Spleen (tissue), 11 donors: ENCODE results near the gene RRP1. TPM values are rescaled to one million over a fixed set of nuclear protein-coding genes. Genes with fewer than 3 reads are reported as not detected.

Source experiments
- DNase-seq: peaks from one replicate; pipeline ENCODE4 v3.0.0-alpha.2; 2020
- H3K27ac ChIP-seq, 8 donors: fragments of 200-600 bp; sonication (generic) in 7 of 8; 1 replicate in 4 of 8; 2 replicates in 4 of 8; pipeline versions ENCODE4 v1.5.0 to v1.8.0; 2016 to 2021; ENCODE audit warnings: inconsistent platforms in 4 of 8, mild to moderate bottlenecking in 4 of 8, moderate library complexity in 1 of 8
- H3K27me3 ChIP-seq, 7 donors: fragments of 200-600 bp; sonication (generic) in 6 of 7; replicated peaks in 1 of 7; 1 replicate in 4 of 7; 2 replicates in 3 of 7; pipeline versions ENCODE4 v1.5.0 to v1.8.0; 2016 to 2021; ENCODE audit warnings: inconsistent platforms in 3 of 7, mild to moderate bottlenecking in 1 of 7
- H3K36me3 ChIP-seq, 6 donors: fragments of 200-600 bp; sonication (generic) in 5 of 6; 1 replicate in 4 of 6; 2 replicates in 2 of 6; pipeline versions ENCODE4 v1.5.0 to v1.8.0; 2016 to 2021; ENCODE audit warnings: inconsistent platforms in 2 of 6
- H3K4me1 ChIP-seq, 6 donors: fragments of 200-600 bp; sonication (generic) in 5 of 6; 1 replicate in 3 of 6; 2 replicates in 3 of 6; pipeline versions ENCODE4 v1.5.0 to v1.8.0; 2016 to 2021; ENCODE audit warnings: inconsistent platforms in 3 of 6
- H3K4me3 ChIP-seq, 8 donors: fragments of 200-600 bp; sonication (generic) in 7 of 8; 1 replicate in 4 of 8; 2 replicates in 4 of 8; pipeline versions ENCODE4 v1.5.0 to v1.8.0; 2016 to 2021; ENCODE audit warnings: inconsistent platforms in 4 of 8, mild to moderate bottlenecking in 4 of 8, moderate library complexity in 2 of 8
- H3K9me3 ChIP-seq, 8 donors: fragments of 200-600 bp; sonication (generic) in 7 of 8; 1 replicate in 4 of 8; 2 replicates in 4 of 8; pipeline versions ENCODE4 v1.5.0 to v1.8.0; 2016 to 2021; ENCODE audit warnings: inconsistent platforms in 4 of 8
- CTCF ChIP-seq, 11 experiments: fragments of 200-600 bp in 7 of 11; fragments of 450-650 bp in 4 of 11; sonication (generic) in 4 of 11; IDR thresholded peaks in 8 of 11; conservative IDR thresholded peaks in 3 of 11; 1 replicate in 7 of 11; 2 replicates in 4 of 11; pipeline versions ENCODE4 v1.4.0 to v1.8.0; 2016 to 2021; ENCODE audit warnings: antibody characterized with exemption in 11 of 11, inconsistent platforms in 4 of 11, mild to moderate bottlenecking in 1 of 11
- POLR2A ChIP-seq, 3 donors: fragments of 450-650 bp; IDR thresholded peaks; one replicate each; pipeline ENCODE4 v1.5.1; 2017; ENCODE audit warnings: antibody characterized with exemption in 3 of 3, mild to moderate bottlenecking in 1 of 3
- POLR2AphosphoS5 ChIP-seq, 3 donors: sonication (generic); formaldehyde crosslinking; IDR thresholded peaks; one replicate each; pipeline ENCODE4 v1.5.1; 2017; ENCODE audit warnings: antibody characterized with exemption in 3 of 3
- WGBS, 5 donors: extraction: QIAGEN DNeasy Blood & Tissue Kit in 3 of 5; methylation state at CpG; one replicate each; pipeline versions ENCODE4 v1.1.5 to v1.1.7; 2013 to 2018; 5-methylcytosine and 5-hydroxymethylcytosine counted together
- intact Hi-C: fragments of 100-400 bp; cut with DNase I; formaldehyde crosslinking; loops from one replicate; pipeline ENCODE4 v1.15.0; 2023; ENCODE audit warnings: low total_unique reads
- polyA plus RNA-seq, 3 donors: library from polyadenylated mRNA; stranded (reverse); fragments of 200-250 nt; gene quantifications; one replicate each; pipeline ENCODE4 v1.2.1, GENCODE V29; 2013
- small RNA-seq, 4 donors: library from RNA; depleted of rRNA; stranded (forward); fragments of <200 nt; gene quantifications; one replicate each; pipeline ENCODE3, GENCODE V24; 2016
- total RNA-seq, 7 donors: library from RNA; depleted of rRNA in 3 of 7; stranded (reverse); fragments of >200 nt in 3 of 7; fragmentation: NEBNext Ultra II Directional in 4 of 7; extraction: Animal tissue kit (Norgen Biotek cat#: 25700) in 4 of 7; gene quantifications; one replicate each; pipeline versions ENCODE4 v1.1.0 to v1.2.1, GENCODE V29; 2016 to 2021
- donor health status: healthy with polysubstance abuse.
- donor health status: DM: no; HTN: no; CAD: no; lungs with moderate emphysema.
- donor health status: DM: no; HTN: no; CAD: no.
- donor health status: Bipolar disorder and iron deficiency.
- donor health status: healthy.
- donor health status: DM: no; HTN: no; CAD: no.
- donor health status: DM: yes; HTN: yes; CAD: no.

Gene RRP1
- total and polyA plus RNA-seq, 10 donors = 11.5 to 26.9 (median 18.6) TPM

DNA sequence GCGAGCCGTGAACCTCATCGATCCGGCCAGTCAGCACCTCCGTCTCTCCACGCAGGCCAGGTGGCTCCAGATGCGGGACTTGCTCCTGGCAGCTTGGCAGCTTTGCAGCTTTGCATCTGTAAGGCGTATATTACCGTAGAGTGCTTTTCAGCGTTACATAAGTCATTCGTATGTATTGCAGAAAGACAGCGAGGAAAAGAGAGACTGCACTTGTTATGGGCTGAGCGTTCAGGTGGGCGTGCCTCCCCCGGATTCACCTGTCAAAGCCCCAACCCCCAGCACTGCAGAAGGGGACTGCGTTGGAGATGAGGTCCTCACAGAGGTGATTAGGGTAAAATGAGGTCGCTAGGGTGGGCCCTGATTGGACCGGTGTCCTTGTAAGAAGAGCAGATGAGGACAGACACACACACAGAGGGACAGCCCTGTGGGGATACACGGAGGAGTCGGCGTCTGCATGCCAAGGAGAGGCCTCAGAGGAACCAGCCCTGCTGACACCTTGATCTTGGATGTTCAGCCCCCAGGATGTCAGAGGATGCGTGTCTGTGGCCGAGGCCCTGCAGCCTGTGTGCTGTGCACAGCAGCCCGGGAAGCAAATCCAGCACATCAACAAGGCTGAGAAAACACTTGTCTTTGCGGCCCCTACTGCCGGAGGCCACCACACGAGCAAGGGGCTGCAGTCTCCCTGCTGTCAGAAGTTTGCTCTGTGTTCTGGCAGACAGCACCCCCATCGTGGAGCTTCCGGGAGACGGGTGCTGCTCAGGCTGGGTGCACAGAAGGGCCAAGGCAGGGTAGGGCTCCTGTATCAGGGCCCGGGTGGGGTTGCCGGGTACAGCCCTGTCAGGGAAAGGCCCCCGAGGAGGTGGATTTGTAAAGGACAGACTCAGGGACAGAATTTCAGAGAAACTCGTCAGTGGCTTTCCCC lies 64.7 kb downstream of the RRP1 start:
- TF ChIP-seq CTCF (IDR thresholded peaks at IDR 0.05 in 8 of 11, conservative IDR thresholded peaks at IDR 0.05 in 3 of 11) (no peak), POLR2AphosphoS5 (IDR thresholded peaks at IDR 0.05) (no peak), POLR2A (IDR thresholded peaks at IDR 0.05) (no peak)
- Histone ChIP-seq H3K36me3 (no peaks in the 10 kb centered on the region), H3K4me1 (peaks cover 0 to 33% (median 9%) of the 10 kb centered on the region in 6 donors), H3K9me3 (peaks cover 0 to 8% (median 2%) of the 10 kb centered on the region in 8 donors), H3K27ac (peak overlapping the region in 3 of 8 donors; percentile 48 to 72 (median 69)), H3K4me3 (no peak overlapping the region), H3K27me3 (peaks cover 0 to 5% (median 0%) of the 10 kb centered on the region in 7 donors)
- peak; percentile 60 for DNase-seq
- WGBS, 5 donors = 86 to 89% (median 89%) methylated on average over 31 to 34 of the region's 34 CpGs
- intact Hi-C loops = no loop called here

Small RNA genes lying within 50 kb of the gene (small RNA-seq; reads per million reads assigned to genes)
- gene AP001052.1 = 0 reads per million in 4 donors

Other genes with a start within 250 kb of the RRP1 start
- 1 to 10 TPM in 2 of 7 donors, under 1 TPM in 3, not detected in 2; 0.19 to 1.9 (median 0.58) TPM for gene HSF2BP, start 130.1 kb upstream of the RRP1 start, total RNA-seq
- under 1 TPM; 0.13 to 0.35 (median 0.19) TPM for gene HSF2BP, start 130.1 kb upstream of the RRP1 start, polyA plus RNA-seq
- 10 to 100 TPM; 25.3 to 28.9 (median 25.7) TPM for gene RRP1B, start 130.0 kb upstream of the RRP1 start, total RNA-seq
- gene RRP1B, start 130.0 kb upstream of the RRP1 start, polyA plus RNA-seq = 10 to 100 TPM in 2 of 3 donors, 1 to 10 TPM in 1; 7.9 to 11.6 (median 10.1) TPM
- gene PDXK, start 70.4 kb upstream of the RRP1 start, total RNA-seq = 10 to 100 TPM; 41.1 to 82.9 (median 58.7) TPM
- gene PDXK, start 70.4 kb upstream of the RRP1 start, polyA plus RNA-seq = 10 to 100 TPM; 17.9 to 39.0 (median 24.7) TPM
- 10 to 100 TPM; 10.5 to 36.6 (median 28.6) TPM for gene CSTB, start 13.3 kb upstream of the RRP1 start, total RNA-seq
- gene CSTB, start 13.3 kb upstream of the RRP1 start, polyA plus RNA-seq = 10 to 100 TPM; 39.6 to 93.8 (median 48.5) TPM
- gene AGPAT3, start 75.6 kb downstream of the RRP1 start, total RNA-seq = 10 to 100 TPM; 50.8 to 92.0 (median 64.5) TPM
- gene AGPAT3, start 75.6 kb downstream of the RRP1 start, polyA plus RNA-seq = 10 to 100 TPM in 1 of 3 donors, 1 to 10 TPM in 2; 6.9 to 20.7 (median 8.3) TPM
- gene TRAPPC10, start 222.7 kb downstream of the RRP1 start, total RNA-seq = 10 to 100 TPM; 62.2 to 83.2 (median 67.1) TPM
- gene TRAPPC10, start 222.7 kb downstream of the RRP1 start, polyA plus RNA-seq = 10 to 100 TPM in 1 of 3 donors, 1 to 10 TPM in 2; 6.0 to 10.4 (median 6.3) TPM